GM21528 (cell line): ENCODE data around the gene CDH20.

Source experiments
- ATAC-seq: cut with Tn5 transposase; IDR thresholded peaks from one replicate; pipeline ENCODE4 v1.9.1; 2021; ENCODE audit warnings: mild to moderate bottlenecking, moderate library complexity; ENCODE audit not compliant: unreplicated experiment, low FRiP score

The CDH20 gene

GRCh38 chr18:61419763-61420162, 86.5 kb downstream of the CDH20 start:
- no peak for ATAC-seq

GRCh38 chr18:61420218-61420885, 87.1 kb downstream of the CDH20 start:
- no peak for ATAC-seq

GRCh38 chr18:61426492-61427053, 93.3 kb downstream of the CDH20 start:
- ATAC-seq, result no peak

GRCh38 chr18:61428266-61428665, 95.0 kb downstream of the CDH20 start:
- no peak for ATAC-seq

- ATAC-seq, result no peak
Measured at GRCh38 chr18:61432590-61432989, 99.4 kb downstream of the CDH20 start.

GRCh38 chr18:61435064-61435652, 101.9 kb downstream of the CDH20 start:
- peak; percentile 85 for ATAC-seq

GRCh38 chr18:61443081-61443725, 110.0 kb downstream of the CDH20 start:
- ATAC-seq, result no peak

GRCh38 chr18:61448316-61448715, 115.1 kb downstream of the CDH20 start:
- peak; percentile 92 for ATAC-seq

GRCh38 chr18:61459896-61460648, 126.8 kb downstream of the CDH20 start:
- ATAC-seq, result no peak

GRCh38 chr18:61464551-61465142, 131.4 kb downstream of the CDH20 start:
- no peak for ATAC-seq

GRCh38 chr18:61466736-61467135, 133.5 kb downstream of the CDH20 start:
- ATAC-seq, result no peak

GRCh38 chr18:61470031-61470674, 136.9 kb downstream of the CDH20 start:
- no peak for ATAC-seq

GRCh38 chr18:61471541-61471940, 138.3 kb downstream of the CDH20 start:
- ATAC-seq, result no peak

GRCh38 chr18:61471942-61472341, 138.7 kb downstream of the CDH20 start:
- ATAC-seq, result no peak

- no peak for ATAC-seq
Measured at GRCh38 chr18:61474341-61474740, 141.1 kb downstream of the CDH20 start.

- no peak for ATAC-seq
Measured at GRCh38 chr18:61474918-61475317, 141.7 kb downstream of the CDH20 start.

- no peak for ATAC-seq
Measured at GRCh38 chr18:61475931-61476330, 142.7 kb downstream of the CDH20 start.

GRCh38 chr18:61489334-61489733, 156.1 kb downstream of the CDH20 start:
- ATAC-seq, result no peak

GRCh38 chr18:61496374-61496773, 163.1 kb downstream of the CDH20 start:
- no peak for ATAC-seq

GRCh38 chr18:61497422-61497821, 164.2 kb downstream of the CDH20 start:
- ATAC-seq, result no peak
